H1 (cell line): Measurements from ENCODE around the gene DCBLD2. TPM values are rescaled to one million over a fixed set of nuclear protein-coding genes. Genes with fewer than 3 reads are reported as not detected.
A peak's percentile ranks its signal among the peaks of the same experiment; 100 is the strongest.

Experiments
- CTCF ChIA-PET: fragments of 300-600 bp; sonication (Branson Sonifier 250); formaldehyde crosslinking; loops from one replicate; lab custom pipeline; 2021; ENCODE audit not compliant: partially characterized antibody; lab: Charles Lee
- POLR2A ChIA-PET: fragments of 300-600 bp; sonication (Branson Sonifier 250); formaldehyde crosslinking; loops from one replicate; lab custom pipeline; 2021; ENCODE audit warnings: inconsistent platforms; ENCODE audit not compliant: partially characterized antibody; lab: Charles Lee
- DNase-seq, 2 experiments: peaks; one replicate each; pipeline versions ENCODE4 v3.0.0 to v3.0.0-alpha.2; 2010 to 2022; ENCODE audit warnings: low spot score in 2 of 2, low read depth in 1 of 2, mixed read lengths in 1 of 2
- FAIRE-seq: peaks from 2 replicates; lab custom pipeline; 2011; peaks lifted over from hg19 to GRCh38; lab: Jason Lieb, UNC
- H2AFZ ChIP-seq: 2 replicates; pipeline ENCODE4 v1.8.1; 2012; ENCODE audit warnings: low read length, inconsistent platforms
- H2AK5ac ChIP-seq: 2 replicates; pipeline ENCODE4 v1.6.1; 2013; ENCODE audit warnings: low read depth, low read length
- H2BK120ac ChIP-seq: replicated peaks from 2 replicates; pipeline ENCODE3; 2013; ENCODE audit warnings: low read depth, low read length, inconsistent platforms
- H2BK12ac ChIP-seq: 2 replicates; pipeline ENCODE4 v1.6.1; 2013; ENCODE audit warnings: low read depth, low read length
- H2BK15ac ChIP-seq: 2 replicates; pipeline ENCODE4 v1.6.1; 2013; ENCODE audit warnings: low read length
- H2BK20ac ChIP-seq: 2 replicates; pipeline ENCODE4 v1.6.1; 2013; ENCODE audit warnings: low read length
- H2BK5ac ChIP-seq: 2 replicates; pipeline ENCODE4 v1.6.1; 2013; ENCODE audit warnings: low read depth, low read length
- H3K14ac ChIP-seq: 2 replicates; pipeline ENCODE4 v1.6.1; 2013; ENCODE audit warnings: inconsistent platforms; ENCODE audit not compliant: insufficient read length
- H3K18ac ChIP-seq: 2 replicates; pipeline ENCODE4 v1.6.1; 2013; ENCODE audit warnings: low read length; ENCODE audit errors: extremely low read depth
- H3K23ac ChIP-seq: 2 replicates; pipeline ENCODE4 v1.6.1; 2013; ENCODE audit warnings: inconsistent platforms; ENCODE audit not compliant: insufficient read length
- H3K23me2 ChIP-seq: 2 replicates; pipeline ENCODE4 v1.6.1; 2013; ENCODE audit warnings: low read depth, low read length
- H3K27ac ChIP-seq: 2 replicates; pipeline ENCODE4 v1.6.1; 2011; ENCODE audit warnings: low read depth, low read length, inconsistent platforms
- H3K27me3 ChIP-seq, 4 experiments: replicated peaks in 1 of 4; 1 replicate in 1 of 4; 2 replicates in 3 of 4; pipeline versions ENCODE4 v1.6.1 to v1.8.1; 2011 to 2013; ENCODE audit warnings: low read length in 3 of 4, mild to moderate bottlenecking in 3 of 4, inconsistent platforms in 2 of 4, mixed read lengths in 2 of 4, moderate library complexity in 1 of 4; ENCODE audit not compliant: control insufficient read depth in 3 of 4, insufficient read depth in 3 of 4; ENCODE audit errors: extremely low read depth in 1 of 4
- H3K36me3 ChIP-seq, 4 experiments: 2 replicates each; pipeline versions ENCODE4 v1.6.1 to v1.8.1; 2011 to 2013; ENCODE audit warnings: mild to moderate bottlenecking in 4 of 4, low read length in 3 of 4, moderate library complexity in 2 of 4, control low read depth in 1 of 4, inconsistent platforms in 1 of 4; ENCODE audit not compliant: insufficient read depth in 4 of 4, control insufficient read depth in 2 of 4
- H3K4ac ChIP-seq: replicated peaks from 2 replicates; pipeline ENCODE3; 2013; ENCODE audit warnings: low read length, low read depth, mixed read lengths, inconsistent platforms; ENCODE audit not compliant: insufficient read length
- H3K4me1 ChIP-seq, 4 experiments: replicated peaks in 1 of 4; 1 replicate in 1 of 4; 2 replicates in 3 of 4; pipeline versions ENCODE4 v1.6.1 to v1.8.1; 2011 to 2013; ENCODE audit warnings: low read length in 3 of 4, inconsistent platforms in 2 of 4, mixed read lengths in 1 of 4; ENCODE audit not compliant: insufficient read depth in 4 of 4, control insufficient read depth in 3 of 4
- H3K4me2 ChIP-seq, 2 experiments: 2 replicates each; pipeline versions ENCODE4 v1.6.1 to v1.8.1; 2011 to 2013; ENCODE audit warnings: low read depth in 2 of 2, low read length in 2 of 2, control low read depth in 1 of 2, inconsistent platforms in 1 of 2, mild to moderate bottlenecking in 1 of 2; ENCODE audit not compliant: insufficient read depth in 1 of 2
- H3K4me3 ChIP-seq, 4 experiments: fragments of 200-600, 300-600 bp in 1 of 4; sonication (generic), shearing (Covaris generic), sonication (Bioruptor Twin) in 1 of 4; 2 replicates each; pipeline versions ENCODE4 v1.5.1 to v1.8.1; 2011 to 2016; ENCODE audit warnings: low read length in 4 of 4, low read depth in 3 of 4, control low read depth in 2 of 4, inconsistent platforms in 2 of 4, mild to moderate bottlenecking in 2 of 4, mixed read lengths in 1 of 4, moderate library complexity in 1 of 4; ENCODE audit not compliant: insufficient read depth in 2 of 4; ENCODE audit errors: extremely low read depth in 1 of 4
- H3K56ac ChIP-seq: replicated peaks from 2 replicates; pipeline ENCODE3; 2013; ENCODE audit warnings: low read depth, mild to moderate bottlenecking, mixed read lengths, low read length, inconsistent platforms; ENCODE audit not compliant: insufficient read length
- H3K79me1 ChIP-seq: 2 replicates; pipeline ENCODE4 v1.6.1; 2013; ENCODE audit warnings: low read depth, low read length, control low read depth
- H3K79me2 ChIP-seq, 2 experiments: 2 replicates each; pipeline versions ENCODE4 v1.6.1 to v1.8.1; 2012 to 2013; ENCODE audit warnings: low read length in 2 of 2, mild to moderate bottlenecking in 2 of 2, inconsistent platforms in 1 of 2; ENCODE audit not compliant: insufficient read depth in 2 of 2, control insufficient read depth in 1 of 2
- H3K9ac ChIP-seq, 4 experiments: replicated peaks in 1 of 4; 1 replicate in 1 of 4; 2 replicates in 3 of 4; pipeline versions ENCODE4 v1.6.1 to v1.8.1; 2011 to 2013; ENCODE audit warnings: low read depth in 3 of 4, low read length in 3 of 4, control low read depth in 2 of 4, mild to moderate bottlenecking in 2 of 4, moderate library complexity in 2 of 4, inconsistent platforms in 1 of 4; ENCODE audit errors: extremely low read depth in 1 of 4
- H3K9me3 ChIP-seq, 2 experiments: 2 replicates each; pipeline versions ENCODE4 v1.6.1 to v1.8.1; 2012 to 2013; ENCODE audit warnings: mild to moderate bottlenecking in 2 of 2, moderate library complexity in 2 of 2, control low read depth in 1 of 2, inconsistent platforms in 1 of 2, low read depth in 1 of 2, low read length in 1 of 2, mixed read lengths in 1 of 2; ENCODE audit not compliant: insufficient read depth in 2 of 2
- H4K20me1 ChIP-seq, 2 experiments: replicated peaks in 1 of 2; 2 replicates each; pipeline versions ENCODE3 to v1.8.1; 2011 to 2013; ENCODE audit warnings: inconsistent platforms in 2 of 2, low read length in 2 of 2, mild to moderate bottlenecking in 1 of 2; ENCODE audit not compliant: insufficient read depth in 2 of 2, control insufficient read depth in 1 of 2
- H4K5ac ChIP-seq: 2 replicates; pipeline ENCODE4 v1.6.1; 2013; ENCODE audit warnings: low read length, low read depth, mixed read lengths, inconsistent platforms; ENCODE audit not compliant: insufficient read length
- H4K8ac ChIP-seq: 2 replicates; pipeline ENCODE4 v1.8.0; 2013; ENCODE audit warnings: mild to moderate bottlenecking, moderate library complexity, low read length, inconsistent platforms; ENCODE audit not compliant: insufficient read depth; ENCODE audit errors: extremely low read depth
- H4K91ac ChIP-seq: replicated peaks from 2 replicates; pipeline ENCODE3; 2013; ENCODE audit warnings: low read length, mixed read lengths, inconsistent platforms; ENCODE audit not compliant: insufficient read length
- CBX8 ChIP-seq: fragments of 300-800, 300-1000 bp; sonication (generic); IDR thresholded peaks from 2 replicates; pipeline ENCODE4 v1.7.1; 2016; ENCODE audit warnings: low read depth, low read length, borderline replicate concordance
- GTF2F1 ChIP-seq: IDR thresholded peaks from 2 replicates; pipeline ENCODE4 v1.6.1; 2012; ENCODE audit warnings: low read depth, low read length, improper control_type of control experiment, borderline replicate concordance
- SP2 ChIP-seq: IDR thresholded peaks from 2 replicates; pipeline ENCODE4 v1.6.1; 2012; ENCODE audit warnings: mild to moderate bottlenecking, low read length, inconsistent platforms
- SP4 ChIP-seq: IDR thresholded peaks from 2 replicates; pipeline ENCODE4 v1.6.1; 2012; ENCODE audit warnings: low read length, inconsistent platforms
- TBP ChIP-seq: IDR thresholded peaks from 2 replicates; pipeline ENCODE4 v1.6.1; 2011; ENCODE audit warnings: low read depth, low read length, improper control_type of control experiment
- WGBS, 2 experiments: shearing (Covaris generic) in 1 of 2; methylation state at CpG; one replicate each; pipeline versions ENCODE4 v1.1.6 to v1.1.7; 2013 to 2015; ENCODE audit warnings: low lambda C conversion rate in 2 of 2, mixed read lengths in 2 of 2, inconsistent platforms in 1 of 2, low coverage in 1 of 2, missing lambda C conversion rate in 1 of 2; ENCODE audit not compliant: insufficient replicate concordance in 2 of 2, insufficient coverage in 1 of 2, insufficient read length in 1 of 2; ENCODE audit errors: extremely low coverage in 1 of 2, missing lambda C conversion rate in 1 of 2; 5-methylcytosine and 5-hydroxymethylcytosine counted together
- polyA plus RNA-seq, 7 experiments: library from polyadenylated mRNA; depleted of rRNA in 3 of 7; stranded (reverse) in 5 of 7; unstranded in 2 of 7; fragments of >200 nt in 5 of 7; fragments of 200-250 nt in 2 of 7; gene quantifications; 1 replicate in 5 of 7; 2 replicates in 1 of 7; 4 replicates in 1 of 7; pipeline versions ENCODE4 v1.2.1 to v1.2.3, GENCODE V29; 2011 to 2013; ENCODE audit warnings: missing spikeins in 2 of 7, mixed read lengths in 2 of 7
- total RNA-seq: library from RNA; stranded (reverse); fragmentation: NEBNext Ultra II Directional; extraction: Animal tissue kit (Norgen Biotek cat#: 25700); gene quantifications from 2 replicates; pipeline ENCODE4 v1.2.1, GENCODE V29; 2021
- TF ChIP-seq, protein P1 (sequence below): IDR thresholded peaks from 2 replicates; pipeline ENCODE4 v1.6.1; 2012; ENCODE audit warnings: low read length, inconsistent platforms

Gene DCBLD2
- total and polyA plus RNA-seq, 2 of the 8 experiments (the other 6 are each of a cell fraction or from before 2014, with no cell fraction given) = 19.6 to 63.8 TPM

DNA sequence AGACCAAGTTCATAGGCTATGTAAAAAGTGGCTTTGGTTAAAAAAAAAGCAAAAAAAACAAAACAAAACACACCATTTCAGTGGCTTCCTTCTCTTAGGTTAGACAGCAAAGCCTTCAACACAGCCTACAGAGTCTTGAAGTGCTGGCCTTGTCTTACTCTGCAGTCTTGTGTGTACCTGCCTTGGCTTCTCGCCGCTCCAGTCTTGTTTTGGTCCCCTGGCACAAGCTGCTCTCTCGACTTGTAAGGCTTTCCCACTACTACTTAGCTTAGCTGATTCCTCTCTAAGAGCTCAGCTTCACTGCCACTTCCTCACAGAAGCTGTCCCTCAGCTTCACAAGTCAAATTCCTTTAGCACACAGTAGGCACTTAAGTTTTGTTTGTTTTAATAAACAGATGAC, 75.4 kb downstream of the DCBLD2 start:
- ChIA-PET CTCF (interaction anchor here (0.6 to 5.1 kb wide), 9 partner anchors 8 to 228 kb away, joined by 3 to 24 read pairs (median 3); no protein-coding TSS in a partner anchor), POLR2A (interaction anchor here (1.2 kb wide), 1 partner anchor 24 kb away, joined by 3 read pairs; no protein-coding TSS in a partner anchor)
- Histone ChIP-seq H2AK5ac (no peak overlapping the region), H3K56ac (no peak overlapping the region), H3K79me2 (no peaks in the 10 kb centered on the region), H2BK20ac (no peak overlapping the region), H3K18ac (no peak overlapping the region), H3K27ac (no peak overlapping the region), H2AFZ (no peak overlapping the region), H3K4me2 (no peak overlapping the region), H3K4me1 (no peaks in the 10 kb centered on the region), H3K79me1 (no peaks in the 10 kb centered on the region), H2BK12ac (no peak overlapping the region), H3K14ac (no peak overlapping the region), H2BK15ac (no peak overlapping the region), H3K9me3 (peaks cover 2 to 7% of the 10 kb centered on the region in 2 experiments), H4K91ac (no peak overlapping the region), H3K23me2 (0 out of 2 replicates have a peak, but pooled peaks cover 2% of the 10 kb centered on the region), H3K23ac (no peak overlapping the region), H2BK5ac (no peak overlapping the region), H4K5ac (no peak overlapping the region), H3K27me3 (no peaks in the 10 kb centered on the region), H3K4me3 (no peak overlapping the region), H4K8ac (no peak overlapping the region), H3K9ac (peak overlapping the region in 1 of 4 experiments; percentile 21; a peak in 1 of 7 replicates), H3K36me3 (peaks cover 0 to 3% (median 1%) of the 10 kb centered on the region in 4 experiments; a peak in 2 of 8 replicates), H4K20me1 (peaks cover 0 to 1% of the 10 kb centered on the region in 2 experiments), H2BK120ac (no peak overlapping the region), H3K4ac (no peak overlapping the region)
- WGBS, 2 experiments = 92% methylated on average over 3 of the region's 3 CpGs; no CpG with 5 or more reads in 1 of the 2 experiments
- FAIRE-seq (no peak), DNase-seq (no peak)
- TF ChIP-seq SP2 (no peak), GTF2F1 (no peak), CBX8 (no peak), TBP (no peak), SP4 (no peak)
- TF ChIP-seq, protein P1, sequence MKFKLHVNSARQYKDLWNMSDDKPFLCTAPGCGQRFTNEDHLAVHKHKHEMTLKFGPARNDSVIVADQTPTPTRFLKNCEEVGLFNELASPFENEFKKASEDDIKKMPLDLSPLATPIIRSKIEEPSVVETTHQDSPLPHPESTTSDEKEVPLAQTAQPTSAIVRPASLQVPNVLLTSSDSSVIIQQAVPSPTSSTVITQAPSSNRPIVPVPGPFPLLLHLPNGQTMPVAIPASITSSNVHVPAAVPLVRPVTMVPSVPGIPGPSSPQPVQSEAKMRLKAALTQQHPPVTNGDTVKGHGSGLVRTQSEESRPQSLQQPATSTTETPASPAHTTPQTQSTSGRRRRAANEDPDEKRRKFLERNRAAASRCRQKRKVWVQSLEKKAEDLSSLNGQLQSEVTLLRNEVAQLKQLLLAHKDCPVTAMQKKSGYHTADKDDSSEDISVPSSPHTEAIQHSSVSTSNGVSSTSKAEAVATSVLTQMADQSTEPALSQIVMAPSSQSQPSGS = no peak
